Hepatocyte (in vitro differentiated cells): ENCODE results near the gene VMAC. TPM values are rescaled to one million over a fixed set of nuclear protein-coding genes. Genes with fewer than 3 reads are reported as not detected.

Source experiments
- DNase-seq: peaks from one replicate; pipeline ENCODE4 v3.0.0-alpha.2; 2016; ENCODE audit warnings: low spot score
- H2AFZ ChIP-seq: fragments of 200-600 bp; sonication (generic); 2 replicates; pipeline ENCODE4 v1.6.0; 2016; ENCODE audit warnings: antibody characterized with exemption, mild to moderate bottlenecking
- H3K27ac ChIP-seq: fragments of 200-600 bp; sonication (generic); 2 replicates; pipeline ENCODE4 v1.5.1; 2016; ENCODE audit warnings: mild to moderate bottlenecking
- H3K27me3 ChIP-seq: fragments of 200-600 bp; sonication (generic); 2 replicates; pipeline ENCODE4 v1.6.1; 2016
- H3K36me3 ChIP-seq: fragments of 200-600 bp; sonication (generic); replicated peaks from 2 replicates; pipeline ENCODE4 v1.5.1; 2016; ENCODE audit warnings: low read depth; ENCODE audit not compliant: insufficient read depth
- H3K4me1 ChIP-seq: fragments of 200-600 bp; sonication (generic); 2 replicates; pipeline ENCODE4 v1.5.1; 2016; ENCODE audit warnings: mild to moderate bottlenecking, moderate library complexity; ENCODE audit not compliant: insufficient read depth
- H3K4me2 ChIP-seq: fragments of 200-600 bp; sonication (generic); 2 replicates; pipeline ENCODE4 v1.6.0; 2016
- H3K4me3 ChIP-seq: fragments of 200-600 bp; sonication (generic); 2 replicates; pipeline ENCODE4 v1.5.1; 2016; ENCODE audit warnings: mild to moderate bottlenecking
- H3K79me2 ChIP-seq: fragments of 200-600 bp; sonication (generic); 2 replicates; pipeline ENCODE4 v1.6.0; 2017; ENCODE audit warnings: mild to moderate bottlenecking
- H3K9me2 ChIP-seq: fragments of 200-600 bp; sonication (generic); replicated peaks from 2 replicates; pipeline ENCODE4 v1.6.0; 2017; ENCODE audit warnings: mild to moderate bottlenecking; ENCODE audit not compliant: insufficient read depth
- H3K9me3 ChIP-seq: fragments of 200-600 bp; sonication (generic); 2 replicates; pipeline ENCODE4 v1.5.1; 2016; ENCODE audit warnings: low read depth, mild to moderate bottlenecking
- H4K20me1 ChIP-seq: fragments of 200-600 bp; sonication (generic); 2 replicates; pipeline ENCODE4 v1.6.0; 2016; ENCODE audit warnings: mild to moderate bottlenecking; ENCODE audit not compliant: insufficient read depth, poor library complexity, severe bottlenecking
- CTCF ChIP-seq: fragments of 200-600 bp; sonication (generic); IDR thresholded peaks from 2 replicates; pipeline ENCODE4 v1.5.1; 2016; ENCODE audit warnings: antibody characterized with exemption, mild to moderate bottlenecking; ENCODE audit not compliant: poor library complexity
- EZH2 ChIP-seq: fragments of 200-600 bp; sonication (generic); IDR thresholded peaks from 2 replicates; pipeline ENCODE4 v1.6.1; 2016; ENCODE audit warnings: antibody characterized with exemption, mild to moderate bottlenecking, borderline replicate concordance
- EZH2phosphoT487 ChIP-seq: fragments of 200-600 bp; sonication (generic); IDR thresholded peaks from one replicate; pipeline ENCODE4 v1.6.1; 2018; ENCODE audit warnings: antibody characterized with exemption, mild to moderate bottlenecking, low read depth, moderate library complexity; ENCODE audit not compliant: unreplicated experiment, severe bottlenecking
- WGBS: methylation state at CpG from one replicate; pipeline ENCODE4 v1.1.6; 2016; ENCODE audit warnings: low lambda C conversion rate; ENCODE audit errors: missing lambda C conversion rate; 5-methylcytosine and 5-hydroxymethylcytosine counted together
- polyA plus RNA-seq: library from polyadenylated mRNA; unstranded; fragments of >200 nt; fragmentation: Nextera tagmentation; extraction: Ambion mirVana; gene quantifications from 2 replicates; pipeline ENCODE4 v1.2.1, GENCODE V29; 2016
- total RNA-seq: library from RNA; depleted of rRNA; stranded (reverse); fragments of >200 nt; gene quantifications from 2 replicates; pipeline ENCODE4 v1.2.3, GENCODE V29; 2014

The VMAC gene
- total and polyA plus RNA-seq, 2 experiments from 2014 or later = 4.5 to 5.9 TPM

GRCh38 chr19:5900976-5901375 is 3.7 kb upstream of the VMAC start:
- Histone ChIP-seq H4K20me1 (peaks cover 25% of the 10 kb centered on the region), H3K27ac (no peak overlapping the region), H3K4me3 (no peak overlapping the region), H3K27me3 (no peaks in the 10 kb centered on the region), H3K9me3 (no peaks in the 10 kb centered on the region), H2AFZ (no peak overlapping the region), H3K4me2 (no peak overlapping the region), H3K36me3 (no peaks in the 10 kb centered on the region), H3K4me1 (peaks cover 5% of the 10 kb centered on the region), H3K79me2 (peaks cover 61% of the 10 kb centered on the region), H3K9me2 (no peaks in the 10 kb centered on the region)
- DNase-seq = no peak
- TF ChIP-seq CTCF (no peak), EZH2phosphoT487 (no peak), EZH2 (no peak)
- 97% methylated on average over 7 of the region's 8 CpGs for WGBS

GRCh38 chr19:5903056-5903623 is 1.5 kb upstream of the VMAC start:
- peak overlapping the region; percentile 89 for H2AFZ ChIP-seq
- peaks cover 5% of the 10 kb centered on the region for H3K4me1 ChIP-seq
- H3K27ac ChIP-seq = peak overlapping the region; percentile 97
- peak overlapping the region; percentile 96 for H3K4me3 ChIP-seq
- no peaks in the 10 kb centered on the region for H3K27me3 ChIP-seq
- H3K9me3 ChIP-seq = no peaks in the 10 kb centered on the region
- TF ChIP-seq EZH2phosphoT487 (no peak), EZH2 (no peak), CTCF (no peak)
- peaks cover 13% of the 10 kb centered on the region for H4K20me1 ChIP-seq
- peaks cover 64% of the 10 kb centered on the region for H3K79me2 ChIP-seq
- no peaks in the 10 kb centered on the region for H3K36me3 ChIP-seq
- 1% methylated on average over 27 of the region's 27 CpGs for WGBS
- peak; percentile 58 for DNase-seq
- peak overlapping the region; percentile 63 for H3K4me2 ChIP-seq
- no peaks in the 10 kb centered on the region for H3K9me2 ChIP-seq

GRCh38 chr19:5903624-5904351 is 884 bp upstream of the VMAC start, which contains the start of gene NDUFA11:
Gene NDUFA11 (minus strand): TSS chr19:5903790. CDS start chr19:5903708, 82 bp downstream.
- Histone ChIP-seq H3K4me3 (peak within 1 kb of the TSS; percentile 96), H3K4me1 (peaks cover 5% of the 10 kb centered on the region), H3K9me2 (no peaks in the 10 kb centered on the region), H3K9me3 (no peaks in the 10 kb centered on the region), H3K4me2 (peak within 1 kb of the TSS; percentile 63), H3K79me2 (peaks cover 58% of the 10 kb centered on the region), H4K20me1 (peaks cover 11% of the 10 kb centered on the region), H3K27ac (peak within 1 kb of the TSS; percentile 97), H3K36me3 (no peaks in the 10 kb centered on the region), H3K27me3 (no peaks in the 10 kb centered on the region), H2AFZ (peak within 1 kb of the TSS; percentile 89)
- WGBS = 1% methylated on average over 57 of the region's 57 CpGs
- TF ChIP-seq EZH2 = no peak
- no peak for TF ChIP-seq CTCF
- no peak for TF ChIP-seq EZH2phosphoT487
- peak; percentile 99 for DNase-seq
